KMS-11 (cell line): ENCODE measurements around the gene RPRD1A.

ENCODE experiments used
- H2AFZ ChIP-seq: fragments of 200-600 bp; sonication (generic); 2 replicates; pipeline ENCODE4 v1.6.1; 2016; ENCODE audit warnings: antibody characterized with exemption, mixed run types, low read depth
- H3K27ac ChIP-seq: fragments of 200-600 bp; sonication (generic); 2 replicates; pipeline ENCODE4 v1.6.1; 2016; ENCODE audit warnings: mild to moderate bottlenecking, mixed run types
- H3K27me3 ChIP-seq: fragments of 200-600 bp; sonication (generic); 2 replicates; pipeline ENCODE4 v1.6.1; 2017; ENCODE audit warnings: mild to moderate bottlenecking, low read depth, mixed run types, moderate library complexity; ENCODE audit not compliant: insufficient read depth
- H3K36me3 ChIP-seq: fragments of 200-600 bp; sonication (generic); 2 replicates; pipeline ENCODE4 v1.6.1; 2017; ENCODE audit warnings: mild to moderate bottlenecking, mixed run types; ENCODE audit not compliant: insufficient read depth
- H3K4me1 ChIP-seq: fragments of 200-600 bp; sonication (generic); 2 replicates; pipeline ENCODE4 v1.6.1; 2016; ENCODE audit warnings: mild to moderate bottlenecking, low read depth, mixed run types; ENCODE audit not compliant: poor library complexity, severe bottlenecking
- H3K4me2 ChIP-seq: fragments of 200-600 bp; sonication (generic); 2 replicates; pipeline ENCODE4 v1.7.0; 2016; ENCODE audit warnings: mild to moderate bottlenecking, mixed run types
- H3K4me3 ChIP-seq: fragments of 200-600 bp; sonication (generic); IDR thresholded peaks from 2 replicates; pipeline ENCODE4 v1.6.1; 2017; ENCODE audit warnings: low read depth, low read length, mixed read lengths; ENCODE audit not compliant: insufficient read depth
- H3K79me2 ChIP-seq: fragments of 200-600 bp; sonication (generic); 2 replicates; pipeline ENCODE4 v1.6.1; 2016; ENCODE audit warnings: low read depth, mixed run types; ENCODE audit not compliant: insufficient read depth
- H3K9ac ChIP-seq: fragments of 200-600 bp; sonication (generic); 2 replicates; pipeline ENCODE4 v1.6.1; 2016; ENCODE audit warnings: mild to moderate bottlenecking, mixed run types
- H4K20me1 ChIP-seq: fragments of 200-600 bp; sonication (generic); 2 replicates; pipeline ENCODE4 v1.6.1; 2016; ENCODE audit warnings: mild to moderate bottlenecking, mixed run types; ENCODE audit not compliant: insufficient read depth
- TF ChIP-seq, protein P1 (sequence below): fragments of 200-600 bp; sonication (generic); conservative IDR thresholded peaks from 2 replicates; pipeline ENCODE4 v1.6.1; 2017; ENCODE audit warnings: low read depth, mild to moderate bottlenecking, antibody characterized with exemption, low read length, moderate library complexity, mixed read lengths

Gene RPRD1A

DNA sequence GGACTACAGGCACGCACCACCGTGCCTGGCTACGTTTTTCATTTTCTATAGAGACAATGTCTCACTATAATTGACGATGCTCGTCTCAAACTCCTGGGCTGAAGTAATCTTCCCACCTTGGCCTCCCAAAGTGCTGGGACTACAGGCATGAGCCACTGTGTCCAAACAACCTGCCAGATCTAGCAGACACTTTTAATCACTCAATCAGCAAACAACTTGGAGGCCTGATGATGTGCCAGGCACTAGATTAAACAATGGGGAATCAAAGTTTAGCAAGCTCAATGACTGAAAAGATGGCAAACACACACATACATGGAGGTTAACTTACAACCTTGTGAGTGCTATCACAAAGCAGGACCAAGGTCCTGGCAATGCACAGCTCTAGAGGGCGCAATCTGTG, 124.7 kb downstream of the RPRD1A start:
- Histone ChIP-seq H3K4me2 (no peak overlapping the region), H3K4me3 (no peak overlapping the region), H3K4me1 (no peaks in the 10 kb centered on the region), H3K9ac (no peak overlapping the region), H3K27ac (no peak overlapping the region), H3K36me3 (no peaks in the 10 kb centered on the region), H4K20me1 (no peaks in the 10 kb centered on the region), H3K79me2 (no peaks in the 10 kb centered on the region), H3K27me3 (no peaks in the 10 kb centered on the region), H2AFZ (no peak overlapping the region)
- TF ChIP-seq, protein P1, sequence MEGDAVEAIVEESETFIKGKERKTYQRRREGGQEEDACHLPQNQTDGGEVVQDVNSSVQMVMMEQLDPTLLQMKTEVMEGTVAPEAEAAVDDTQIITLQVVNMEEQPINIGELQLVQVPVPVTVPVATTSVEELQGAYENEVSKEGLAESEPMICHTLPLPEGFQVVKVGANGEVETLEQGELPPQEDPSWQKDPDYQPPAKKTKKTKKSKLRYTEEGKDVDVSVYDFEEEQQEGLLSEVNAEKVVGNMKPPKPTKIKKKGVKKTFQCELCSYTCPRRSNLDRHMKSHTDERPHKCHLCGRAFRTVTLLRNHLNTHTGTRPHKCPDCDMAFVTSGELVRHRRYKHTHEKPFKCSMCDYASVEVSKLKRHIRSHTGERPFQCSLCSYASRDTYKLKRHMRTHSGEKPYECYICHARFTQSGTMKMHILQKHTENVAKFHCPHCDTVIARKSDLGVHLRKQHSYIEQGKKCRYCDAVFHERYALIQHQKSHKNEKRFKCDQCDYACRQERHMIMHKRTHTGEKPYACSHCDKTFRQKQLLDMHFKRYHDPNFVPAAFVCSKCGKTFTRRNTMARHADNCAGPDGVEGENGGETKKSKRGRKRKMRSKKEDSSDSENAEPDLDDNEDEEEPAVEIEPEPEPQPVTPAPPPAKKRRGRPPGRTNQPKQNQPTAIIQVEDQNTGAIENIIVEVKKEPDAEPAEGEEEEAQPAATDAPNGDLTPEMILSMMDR = no peak

- TF ChIP-seq, protein P1 = no peak
- Histone ChIP-seq H3K79me2 (no peaks in the 10 kb centered on the region), H3K4me1 (no peaks in the 10 kb centered on the region), H3K9ac (no peak overlapping the region), H3K4me3 (no peak overlapping the region), H3K27me3 (no peaks in the 10 kb centered on the region), H4K20me1 (no peaks in the 10 kb centered on the region), H3K36me3 (no peaks in the 10 kb centered on the region), H3K4me2 (no peak overlapping the region), H2AFZ (no peak overlapping the region), H3K27ac (no peak overlapping the region)
These were observed 125.2 kb downstream of the RPRD1A start for GRCh38 chr18:35942133-35942532.

- TF ChIP-seq, protein P1 = no peak
- Histone ChIP-seq H3K4me1 (no peaks in the 10 kb centered on the region), H2AFZ (no peak overlapping the region), H3K9ac (no peak overlapping the region), H3K4me2 (no peak overlapping the region), H3K4me3 (no peak overlapping the region), H3K27me3 (no peaks in the 10 kb centered on the region), H4K20me1 (no peaks in the 10 kb centered on the region), H3K79me2 (no peaks in the 10 kb centered on the region), H3K36me3 (no peaks in the 10 kb centered on the region), H3K27ac (no peak overlapping the region)
These were observed 126.1 kb downstream of the RPRD1A start for GRCh38 chr18:35941299-35941698.
